HG02571 (cell line): ENCODE measurements around the gene ZNF107.

Experiments used
- ATAC-seq: cut with Tn5 transposase; IDR thresholded peaks from one replicate; pipeline ENCODE4 v1.9.1; 2021; ENCODE audit warnings: mild to moderate bottlenecking, moderate library complexity; ENCODE audit not compliant: unreplicated experiment

ZNF107 gene

DNA sequence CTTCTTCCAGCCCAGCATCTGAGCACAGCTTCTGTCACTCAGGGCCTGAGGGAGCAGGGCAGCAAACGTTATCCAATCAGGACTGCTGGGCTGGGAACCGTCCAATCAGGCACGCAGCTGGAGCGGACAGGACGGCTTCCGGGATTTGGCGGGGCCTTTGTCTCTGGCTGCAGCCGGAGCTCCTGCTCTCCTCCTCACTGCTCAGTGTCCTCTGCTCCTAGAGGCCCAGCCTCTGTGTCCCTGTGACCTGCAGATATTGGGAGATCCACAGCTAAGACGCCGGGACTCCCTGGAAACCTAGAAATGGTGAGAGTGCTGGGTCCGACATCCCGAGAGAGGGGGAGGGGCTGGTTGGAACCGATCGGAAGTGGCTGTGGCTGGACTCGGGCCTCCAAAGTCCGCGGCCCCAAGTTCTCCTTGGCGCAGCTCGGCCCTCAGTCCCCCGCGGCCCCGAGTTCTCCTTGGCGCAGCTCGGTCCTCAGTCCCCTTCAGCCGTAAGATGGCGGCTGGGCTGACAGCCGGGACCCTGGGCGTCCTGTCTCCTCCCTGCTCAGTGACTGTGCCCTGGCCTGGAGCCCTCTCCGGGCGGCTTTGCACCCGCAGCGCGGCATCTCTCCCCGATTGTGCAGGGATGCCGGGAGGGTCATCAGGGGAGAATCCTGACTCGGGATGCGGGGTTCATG lies at the start of gene ZNF107:
TSS of gene ZNF107 (plus strand) at position 154 of the 683 bp plus-strand sequence. CDS start at position 304, 150 bp downstream.
- ATAC-seq: peak; percentile 99

DNA sequence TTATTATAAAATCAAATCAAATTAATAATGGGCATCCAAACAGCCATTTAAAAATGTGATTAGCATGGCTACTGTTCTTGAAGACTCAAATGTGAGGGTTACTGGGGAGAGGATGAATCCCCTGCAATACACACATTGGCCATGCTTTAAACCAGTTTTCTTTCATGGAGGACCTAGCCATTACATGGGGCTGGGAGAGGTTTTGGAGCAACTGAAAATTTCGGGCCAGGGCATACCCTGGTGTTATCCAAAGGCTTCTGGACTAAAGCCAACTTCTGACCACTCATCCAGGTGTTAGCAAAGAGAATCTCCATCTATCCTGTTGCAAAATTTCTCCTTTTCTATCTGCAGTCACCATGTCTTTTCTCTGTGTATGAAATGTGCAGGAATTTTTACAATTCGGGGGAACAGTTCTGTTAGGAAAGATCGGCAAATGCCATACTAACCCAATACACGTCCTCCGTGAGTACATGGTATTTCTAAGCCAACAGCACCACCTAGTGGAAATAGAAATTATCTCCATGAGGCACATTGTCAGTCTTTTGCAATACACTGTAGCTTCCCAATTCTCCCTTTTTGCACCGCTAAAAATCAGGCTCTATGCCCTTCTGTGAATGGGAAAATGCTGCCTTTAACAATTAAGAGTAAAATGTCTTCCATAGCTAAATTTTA lies 47.0 kb upstream of the ZNF107 start:
- ATAC-seq: no peak

- no peak for ATAC-seq
Measured at GRCh38 chr7:64619705-64620104, 46.2 kb upstream of the ZNF107 start.

DNA sequence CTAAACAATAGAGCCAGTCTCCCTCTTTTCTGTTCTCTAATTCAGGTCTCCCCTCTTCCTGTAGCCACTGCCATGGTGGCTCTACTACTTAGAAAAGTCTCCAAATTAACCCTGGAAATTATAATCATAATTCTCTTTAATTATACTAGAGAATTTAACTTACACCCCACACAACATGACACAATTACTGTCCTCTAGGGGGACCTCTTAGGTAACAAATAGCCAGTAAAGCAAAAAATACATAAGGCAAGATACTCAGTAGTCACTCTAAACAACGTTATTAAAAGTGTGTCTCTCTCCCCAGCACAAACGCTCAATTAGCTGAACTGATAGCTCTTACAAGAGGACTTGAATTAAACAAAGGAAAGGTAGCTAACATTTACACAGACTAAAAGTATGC lies 44.3 kb upstream of the ZNF107 start:
- no peak for ATAC-seq

DNA sequence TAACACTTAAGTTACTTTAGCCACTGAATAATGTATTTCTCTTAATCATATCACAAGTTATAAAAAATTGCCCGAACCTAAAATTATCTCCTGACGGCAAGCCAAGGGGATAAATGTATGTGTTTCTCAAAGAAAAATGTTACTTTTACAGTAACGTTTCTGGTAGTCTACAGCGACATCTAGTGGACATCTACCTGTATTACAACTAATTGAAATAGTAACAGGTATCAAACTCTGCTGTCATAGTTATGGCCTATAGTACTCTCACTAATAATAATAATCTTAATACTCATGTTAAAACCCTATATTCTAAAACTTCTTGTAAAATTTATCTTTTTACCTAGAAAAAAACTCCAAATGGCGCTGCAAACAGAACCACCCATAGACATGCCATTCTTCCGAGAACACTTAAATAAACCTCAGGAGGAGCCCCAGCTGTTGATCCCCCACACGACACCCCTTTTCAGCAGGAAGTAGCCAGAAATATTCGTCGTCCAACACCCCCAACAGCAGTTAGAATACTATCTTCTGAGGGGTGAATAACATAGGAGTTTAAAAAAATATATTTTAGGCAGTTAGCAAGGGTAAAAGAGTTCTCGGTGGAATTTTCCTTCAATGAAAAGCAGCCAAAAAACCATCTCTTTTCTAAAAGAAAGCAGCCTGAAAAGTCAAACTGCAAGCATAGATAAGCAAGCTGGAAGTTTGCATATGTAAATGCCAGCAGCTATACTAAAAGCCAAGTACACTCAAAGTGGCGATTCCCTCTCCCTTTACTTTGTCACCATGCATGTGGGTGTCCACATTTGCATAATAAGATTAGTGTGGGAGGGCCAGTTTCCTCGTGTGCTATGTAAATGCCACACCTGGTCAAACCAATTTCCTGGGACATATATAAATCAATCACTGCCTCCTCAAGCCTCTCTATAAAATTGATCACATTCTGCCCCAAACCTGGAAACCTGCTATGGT lies 40.5 kb upstream of the ZNF107 start:
- ATAC-seq: no peak

DNA sequence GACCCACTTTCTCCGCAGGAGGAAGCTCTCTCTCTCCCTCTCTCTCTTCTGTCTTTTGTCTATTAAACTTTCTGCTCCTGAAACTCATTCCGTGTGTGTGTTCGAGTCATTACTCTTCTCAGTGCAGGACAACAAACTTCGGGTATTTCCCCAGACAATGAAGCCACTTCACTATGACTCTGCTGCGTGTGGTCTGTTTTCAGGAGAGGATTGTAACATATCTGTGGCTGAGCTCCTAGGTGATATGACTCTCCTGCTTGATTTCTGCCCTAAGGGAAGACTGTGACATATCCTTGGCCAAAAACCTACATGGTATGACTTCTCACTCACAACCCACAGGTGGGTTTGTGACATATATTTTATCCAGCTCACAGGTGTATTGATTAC lies 39.9 kb upstream of the ZNF107 start:
- no peak for ATAC-seq

- no peak for ATAC-seq
Measured at GRCh38 chr7:64626557-64626956, 39.4 kb upstream of the ZNF107 start.

GRCh38 chr7:64628192-64628591 lies 37.7 kb upstream of the ZNF107 start:
- ATAC-seq: no peak

GRCh38 chr7:64628721-64629120 lies 37.2 kb upstream of the ZNF107 start:
- ATAC-seq: no peak

DNA sequence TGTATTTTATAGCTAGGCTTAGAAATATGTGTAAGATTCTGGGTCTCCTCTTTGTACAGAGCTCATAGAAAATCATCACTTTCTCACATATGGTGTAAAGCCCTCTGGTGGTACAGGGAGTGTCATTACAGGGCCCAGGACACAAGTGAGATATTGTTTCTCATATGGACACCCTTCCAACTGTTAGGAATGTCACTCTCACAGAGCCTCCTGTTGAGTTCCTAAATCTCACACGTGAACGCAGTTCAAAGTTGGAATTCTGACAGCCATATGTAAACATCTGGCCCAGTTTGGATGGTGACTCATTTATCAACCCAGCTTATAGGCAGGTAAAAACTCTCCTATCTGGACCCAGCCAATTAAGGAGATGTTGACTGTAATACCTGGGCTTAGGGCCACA lies 35.4 kb upstream of the ZNF107 start:
- ATAC-seq: no peak

DNA sequence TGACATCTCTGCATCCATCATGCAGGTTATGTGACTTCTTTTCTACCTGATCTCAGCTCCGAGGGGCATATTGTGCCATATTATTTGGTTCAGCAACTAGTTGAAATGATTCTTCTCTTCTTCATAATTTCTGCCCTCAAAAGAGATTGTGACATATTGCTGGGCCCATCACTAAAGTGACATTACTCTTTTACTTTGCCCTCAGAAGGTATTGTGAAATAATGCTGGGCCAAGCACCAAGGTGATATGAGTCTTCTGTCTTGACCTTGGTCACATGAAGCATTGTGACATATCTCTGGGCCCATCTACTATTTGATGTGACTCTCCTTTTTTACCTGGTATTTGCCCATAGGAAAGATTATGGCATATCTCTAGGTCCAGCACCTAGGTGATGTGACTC lies 33.9 kb upstream of the ZNF107 start:
- ATAC-seq: no peak

DNA sequence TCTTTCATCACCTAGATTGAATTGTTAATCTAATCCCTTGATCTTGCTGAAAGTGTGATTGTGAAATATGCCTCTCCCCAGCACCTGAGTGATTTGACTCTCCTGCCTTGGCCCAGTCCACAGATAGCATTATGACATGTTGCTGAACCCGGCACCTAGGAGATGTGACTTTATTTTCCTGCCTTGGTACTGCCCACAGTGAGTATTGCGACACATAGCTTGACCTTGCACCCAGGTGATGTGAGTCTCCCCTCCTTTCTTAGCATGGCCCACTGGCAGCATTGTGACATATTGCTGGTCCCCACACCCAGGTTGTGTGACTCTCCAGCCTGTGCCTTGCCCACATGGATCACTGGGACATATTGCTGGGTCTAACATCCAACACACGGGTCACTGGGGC lies 32.5 kb upstream of the ZNF107 start:
- no peak for ATAC-seq

DNA sequence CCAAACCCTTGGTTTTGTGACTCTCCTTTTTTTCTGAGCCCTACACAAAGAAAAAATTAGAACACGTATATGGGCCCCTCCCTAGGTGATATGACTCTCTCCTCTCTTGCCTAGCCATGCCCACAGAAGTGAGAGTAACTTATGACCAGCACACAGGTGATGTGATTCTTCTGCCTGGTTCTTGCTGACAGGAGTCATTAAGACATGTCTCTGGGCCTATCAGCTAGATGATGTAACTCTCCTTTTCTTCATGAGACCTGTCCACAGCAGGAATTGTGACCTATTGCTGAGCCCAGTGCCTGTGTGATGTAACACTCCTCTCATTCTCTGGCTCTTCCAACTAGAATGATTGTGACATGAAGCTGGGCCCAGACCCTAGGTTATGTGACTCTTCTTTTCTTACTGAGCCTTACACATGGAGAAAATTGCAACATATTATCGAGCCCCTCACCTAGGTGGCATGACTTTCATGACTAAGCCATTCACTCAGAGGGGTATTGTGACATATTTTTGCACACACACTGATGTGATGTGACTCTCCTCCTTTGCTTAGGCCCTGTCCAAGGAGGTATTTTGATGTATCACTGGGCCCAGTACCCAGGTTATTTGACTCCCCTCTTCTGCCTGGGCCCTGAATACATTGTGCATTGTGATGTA lies 31.4 kb upstream of the ZNF107 start:
- ATAC-seq: no peak

GRCh38 chr7:64636386-64636785 lies 29.5 kb upstream of the ZNF107 start:
- no peak for ATAC-seq

DNA sequence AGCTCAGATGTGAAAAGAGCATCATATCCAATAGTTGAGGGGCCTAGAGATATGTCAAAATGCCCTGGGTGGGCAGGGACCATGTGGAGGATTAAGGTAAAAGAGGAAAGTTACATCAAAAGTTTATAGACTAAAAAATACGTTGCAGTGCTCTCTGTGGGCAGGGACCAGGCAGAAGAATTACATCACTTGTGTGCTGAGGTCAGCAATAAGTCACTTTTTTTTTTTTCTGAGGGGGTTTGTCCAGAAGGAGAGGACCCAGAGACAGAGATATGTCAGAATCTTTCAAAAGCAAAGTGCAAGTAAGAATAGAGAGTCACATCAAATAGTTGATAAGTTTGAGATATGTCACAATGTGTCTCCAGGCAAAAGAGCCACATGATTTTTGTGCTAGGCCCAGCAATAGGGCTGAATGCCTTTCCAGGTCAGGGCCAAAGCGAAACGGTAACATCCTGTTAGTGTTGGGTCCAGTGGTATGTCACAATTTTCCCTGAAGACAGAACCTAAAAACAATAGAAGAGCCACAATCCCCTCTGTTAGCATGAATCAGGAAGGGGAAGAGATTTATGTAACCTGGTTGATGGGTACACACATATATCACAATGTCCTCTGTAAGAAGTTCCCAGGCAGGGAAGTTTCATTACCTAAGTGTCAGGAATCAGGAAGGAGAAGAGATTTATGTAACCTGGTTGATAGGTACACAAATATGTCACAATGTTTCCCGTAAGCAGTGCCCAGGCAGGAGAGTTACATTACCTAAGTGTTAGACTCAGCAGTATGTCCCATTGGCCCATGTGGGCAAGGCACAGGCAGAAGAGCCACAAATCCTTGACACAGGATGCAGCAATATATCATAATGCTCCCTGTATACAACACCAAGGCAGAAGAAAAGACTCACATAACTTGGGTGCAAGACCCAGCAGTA lies 28.1 kb upstream of the ZNF107 start:
- ATAC-seq: no peak

DNA sequence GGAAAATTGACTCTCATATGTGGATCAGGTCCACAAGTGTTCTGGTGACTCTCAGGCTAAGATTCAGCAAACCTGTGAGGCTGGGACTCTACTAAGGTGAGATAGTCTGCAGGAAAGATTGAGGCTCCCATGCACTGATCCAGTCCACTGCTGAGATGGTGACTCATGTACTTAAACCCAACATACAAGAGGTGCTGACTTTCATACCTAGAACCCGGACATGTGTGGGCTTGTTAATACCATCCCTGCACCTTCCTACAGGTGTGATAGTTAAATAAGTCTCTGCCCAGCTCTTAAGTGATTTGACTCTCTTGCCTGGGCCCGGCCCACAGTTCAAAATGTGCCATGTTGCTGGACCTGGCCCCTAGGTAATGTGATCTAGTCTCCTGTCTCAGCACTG lies 27.1 kb upstream of the ZNF107 start:
- ATAC-seq: no peak

- ATAC-seq: no peak
Measured at GRCh38 chr7:64639267-64640001, 26.5 kb upstream of the ZNF107 start.

DNA sequence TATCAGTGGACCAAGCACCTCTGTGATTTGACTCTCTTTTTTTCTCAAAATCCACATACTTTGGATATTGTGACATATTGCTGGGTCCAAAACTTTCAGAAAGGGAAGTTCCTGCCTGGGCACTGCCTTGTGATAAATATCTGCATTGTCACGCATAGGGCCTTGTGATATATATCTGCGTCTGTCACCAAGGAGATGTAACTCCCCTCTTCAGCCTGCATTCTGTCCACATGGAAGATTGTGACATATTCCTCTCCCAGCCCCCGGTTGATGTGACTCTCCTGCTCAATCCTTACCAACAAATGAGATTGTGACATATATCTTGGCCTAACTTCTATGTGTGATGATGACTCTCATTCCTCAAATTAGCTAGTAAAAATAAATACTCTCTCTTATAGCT lies 25.4 kb upstream of the ZNF107 start:
- no peak for ATAC-seq

GRCh38 chr7:64642046-64642445 lies 23.9 kb upstream of the ZNF107 start:
- ATAC-seq: no peak
